Adrenal gland (tissue), 12 donors: ENCODE measurements around the gene HIPK4. TPM values are rescaled to one million over a fixed set of nuclear protein-coding genes. Genes with fewer than 3 reads are reported as not detected.

Experiments
- DNase-seq, 7 donors: peaks; one replicate each; pipeline ENCODE4 v3.0.0-alpha.2; 2019 to 2020
- H3K27ac ChIP-seq, 5 donors: fragments of 200-600 bp; sonication (generic) in 4 of 5; 1 replicate in 3 of 5; 2 replicates in 2 of 5; pipeline versions ENCODE4 v1.5.1 to v1.8.0; 2016 to 2020; ENCODE audit warnings: mild to moderate bottlenecking in 1 of 5
- H3K27me3 ChIP-seq: fragments of 200-600 bp; 2 replicates; pipeline ENCODE4 v1.8.0; 2021
- H3K36me3 ChIP-seq, 2 donors: fragments of 200-600 bp; replicated peaks in 1 of 2; 1 replicate in 1 of 2; 2 replicates in 1 of 2; pipeline versions ENCODE4 v1.5.1 to v1.8.0; 2018 to 2022
- H3K4me1 ChIP-seq, 2 donors: fragments of 200-600 bp; replicated peaks in 1 of 2; 1 replicate in 1 of 2; 2 replicates in 1 of 2; pipeline versions ENCODE4 v1.5.1 to v1.8.0; 2018 to 2021
- H3K4me3 ChIP-seq, 4 donors: fragments of 200-600 bp; sonication (generic) in 3 of 4; one replicate each; pipeline ENCODE4 v1.5.1; 2016 to 2018
- H3K9me3 ChIP-seq, 3 donors: fragments of 200-600 bp; sonication (generic) in 1 of 3; replicated peaks in 1 of 3; 1 replicate in 2 of 3; 2 replicates in 1 of 3; pipeline versions ENCODE4 v1.5.1 to v1.8.0; 2016 to 2021
- POLR2A ChIP-seq, 2 donors: fragments of 450-650 bp; IDR thresholded peaks; one replicate each; pipeline ENCODE4 v1.6.1; 2017; ENCODE audit warnings: antibody characterized with exemption in 2 of 2, mild to moderate bottlenecking in 2 of 2, moderate library complexity in 1 of 2
- WGBS, 4 donors: extraction: QIAGEN DNeasy Blood & Tissue Kit in 2 of 4; methylation state at CpG; one replicate each; pipeline versions ENCODE4 v1.1.5 to v1.1.7; 2013 to 2017; 5-methylcytosine and 5-hydroxymethylcytosine counted together
- intact Hi-C, 2 donors: fragments of 100-400 bp; cut with DNase I; formaldehyde crosslinking; loops; one replicate each; pipeline versions ENCODE4 v1.14.1 to v1.15.0; 2022 to 2023
- polyA plus RNA-seq, 3 donors: library from polyadenylated mRNA; stranded (reverse); fragments of 200-250 nt in 2 of 3; fragments of 350-450 nt in 1 of 3; fragmentation: Illumina TruSeq in 1 of 3; extraction: RNeasy Lipid Tissue Mini Kit (QIAGEN cat#74804) in 1 of 3; gene quantifications; one replicate each; pipeline ENCODE4 v1.2.3, GENCODE V29; 2013 to 2014
- total RNA-seq, 9 donors: library from RNA; depleted of rRNA in 4 of 9; stranded (reverse); fragments of >200 nt in 4 of 9; fragments of 120-200 nt in 1 of 9; fragmentation: NEBNext Ultra II Directional in 1 of 9; extraction: Animal tissue kit (Norgen Biotek cat#: 25700) in 1 of 9; gene quantifications; one replicate each; pipeline versions ENCODE4 v1.1.0 to v1.2.4, GENCODE V29; 2013 to 2023
- TF ChIP-seq, protein P1 (sequence below), 6 experiments: fragments of 450-650 bp in 4 of 6; fragments of 200-600 bp in 2 of 6; sonication (generic) in 1 of 6; IDR thresholded peaks; 1 replicate in 5 of 6; 2 replicates in 1 of 6; pipeline versions ENCODE4 v1.5.1 to v1.8.0; 2016 to 2021; ENCODE audit warnings: antibody characterized with exemption in 6 of 6, mild to moderate bottlenecking in 2 of 6, moderate library complexity in 1 of 6
- donor health status: healthy with polysubstance abuse.
- donor health status: Bipolar disorder and iron deficiency.
- donor health status: DM: yes; HTN: yes; CAD: no.
- donor health status: DM: no; HTN: no; CAD: no.
- donor health status: DM: no; HTN: no; CAD: no.
- donor health status: DM: yes; HTN: yes; CAD: no.

The HIPK4 gene
- total and polyA plus RNA-seq, 12 donors = 0.06 to 0.34 (median 0.20) TPM; not detected in 3

DNA sequence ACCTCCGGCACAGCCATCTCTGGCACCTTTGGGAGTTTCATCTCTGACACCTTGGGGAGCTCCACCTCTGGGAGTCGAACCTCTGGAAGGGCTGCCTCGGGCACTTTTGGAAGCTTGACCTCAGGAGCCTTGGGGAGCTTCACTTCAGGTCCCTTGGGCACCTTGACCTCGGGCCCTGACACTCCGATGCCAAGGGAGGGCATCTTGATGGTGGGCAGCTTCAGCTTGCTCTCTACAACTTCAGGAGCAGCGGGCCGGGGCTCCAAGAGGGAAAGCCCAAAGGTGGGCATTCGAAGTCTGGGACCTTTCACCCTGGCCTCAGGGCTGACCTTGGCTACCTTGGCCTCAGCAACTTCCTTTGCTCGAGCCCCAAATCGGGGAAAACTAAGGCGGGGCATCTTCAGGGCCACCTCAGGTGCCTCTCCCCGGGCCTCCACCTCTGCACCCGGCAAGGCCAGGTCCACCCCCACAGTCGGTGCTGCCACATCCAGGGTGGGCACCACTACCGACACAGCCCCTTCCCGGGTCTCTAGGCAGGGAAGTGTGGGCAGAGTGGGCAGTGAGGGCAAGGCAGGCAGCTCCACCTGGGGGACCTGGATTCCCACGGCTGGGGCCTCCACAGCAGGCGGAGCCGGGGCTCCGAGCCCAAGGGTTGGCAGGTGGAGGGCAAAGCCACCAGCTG lies 7.0 kb upstream of the HIPK4 start:
- WGBS, 4 donors = 87 to 88% (median 87%) methylated on average over 9 to 20 of the region's 20 CpGs; no CpG with 5 or more reads in 1 of the 4 donors
- Histone ChIP-seq H3K4me1 (peaks cover 0 to 14% of the 10 kb centered on the region in 2 donors), H3K36me3 (no peaks in the 10 kb centered on the region), H3K9me3 (no peaks in the 10 kb centered on the region), H3K27me3 (no peaks in the 10 kb centered on the region), H3K4me3 (no peak overlapping the region), H3K27ac (no peak overlapping the region)
- intact Hi-C loops = no loop called here
- DNase-seq = no peak
- TF ChIP-seq POLR2A (IDR thresholded peaks at IDR 0.05) = no peak

DNA sequence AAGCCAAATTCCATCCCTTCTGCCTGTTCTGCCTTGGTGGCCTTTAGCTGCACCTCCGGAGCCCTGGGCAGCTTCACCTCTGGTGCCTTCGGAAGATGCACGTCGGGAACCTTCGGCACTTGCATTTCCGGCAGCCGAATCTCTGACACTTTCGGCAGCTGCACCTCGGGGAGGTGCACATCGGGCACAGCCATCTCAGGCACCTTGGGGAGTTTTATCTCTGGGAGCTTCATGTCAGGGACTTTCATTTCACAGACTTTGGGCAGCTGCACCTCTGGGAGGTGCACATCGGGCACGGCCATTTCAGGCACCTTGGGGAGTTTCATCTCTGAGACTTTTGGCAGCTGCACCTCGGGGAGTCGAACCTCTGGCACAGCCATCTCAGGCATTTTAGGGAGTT lies 6.0 kb upstream of the HIPK4 start:
- 87 to 97% (median 92%) methylated on average over 10 to 14 of the region's 14 CpGs for WGBS, 4 donors
- Histone ChIP-seq H3K4me1 (peaks cover 0 to 14% of the 10 kb centered on the region in 2 donors), H3K36me3 (no peaks in the 10 kb centered on the region), H3K4me3 (no peak overlapping the region), H3K27me3 (no peaks in the 10 kb centered on the region), H3K9me3 (no peaks in the 10 kb centered on the region), H3K27ac (no peak overlapping the region)
- TF ChIP-seq, protein P1, sequence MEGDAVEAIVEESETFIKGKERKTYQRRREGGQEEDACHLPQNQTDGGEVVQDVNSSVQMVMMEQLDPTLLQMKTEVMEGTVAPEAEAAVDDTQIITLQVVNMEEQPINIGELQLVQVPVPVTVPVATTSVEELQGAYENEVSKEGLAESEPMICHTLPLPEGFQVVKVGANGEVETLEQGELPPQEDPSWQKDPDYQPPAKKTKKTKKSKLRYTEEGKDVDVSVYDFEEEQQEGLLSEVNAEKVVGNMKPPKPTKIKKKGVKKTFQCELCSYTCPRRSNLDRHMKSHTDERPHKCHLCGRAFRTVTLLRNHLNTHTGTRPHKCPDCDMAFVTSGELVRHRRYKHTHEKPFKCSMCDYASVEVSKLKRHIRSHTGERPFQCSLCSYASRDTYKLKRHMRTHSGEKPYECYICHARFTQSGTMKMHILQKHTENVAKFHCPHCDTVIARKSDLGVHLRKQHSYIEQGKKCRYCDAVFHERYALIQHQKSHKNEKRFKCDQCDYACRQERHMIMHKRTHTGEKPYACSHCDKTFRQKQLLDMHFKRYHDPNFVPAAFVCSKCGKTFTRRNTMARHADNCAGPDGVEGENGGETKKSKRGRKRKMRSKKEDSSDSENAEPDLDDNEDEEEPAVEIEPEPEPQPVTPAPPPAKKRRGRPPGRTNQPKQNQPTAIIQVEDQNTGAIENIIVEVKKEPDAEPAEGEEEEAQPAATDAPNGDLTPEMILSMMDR (IDR thresholded peaks at IDR 0.05) = no peak
- TF ChIP-seq POLR2A (IDR thresholded peaks at IDR 0.05) = no peak
- intact Hi-C loops = no loop called here
- no peak for DNase-seq

DNA sequence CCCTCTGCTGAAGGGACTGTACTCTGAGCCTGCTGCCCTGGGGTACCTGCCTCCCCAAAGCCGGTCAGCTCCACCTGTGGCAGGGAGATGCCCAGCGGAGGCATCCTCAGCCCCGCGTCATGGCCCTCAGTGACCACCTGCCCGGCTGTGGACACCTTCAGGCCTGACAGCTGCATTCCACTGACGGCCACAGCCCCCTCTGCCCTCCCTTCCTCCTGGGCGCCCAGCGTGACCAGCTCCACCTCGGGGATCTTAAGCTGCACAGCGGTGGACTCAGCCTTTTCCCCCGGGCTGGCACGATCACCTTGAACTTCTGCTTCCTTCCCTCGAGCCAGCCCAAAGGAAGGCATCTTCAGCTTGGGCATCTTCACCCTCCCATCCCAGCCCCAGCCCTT lies 4.8 kb upstream of the HIPK4 start:
- 70 to 84% (median 76%) methylated on average over 4 to 13 of the region's 13 CpGs for WGBS, 4 donors
- DNase-seq = no peak
- intact Hi-C loops = no loop called here
- Histone ChIP-seq H3K4me3 (no peak overlapping the region), H3K36me3 (no peaks in the 10 kb centered on the region), H3K27me3 (no peaks in the 10 kb centered on the region), H3K27ac (no peak overlapping the region), H3K9me3 (no peaks in the 10 kb centered on the region), H3K4me1 (peaks cover 0 to 8% of the 10 kb centered on the region in 2 donors)
- TF ChIP-seq POLR2A (IDR thresholded peaks at IDR 0.05) = no peak

DNA sequence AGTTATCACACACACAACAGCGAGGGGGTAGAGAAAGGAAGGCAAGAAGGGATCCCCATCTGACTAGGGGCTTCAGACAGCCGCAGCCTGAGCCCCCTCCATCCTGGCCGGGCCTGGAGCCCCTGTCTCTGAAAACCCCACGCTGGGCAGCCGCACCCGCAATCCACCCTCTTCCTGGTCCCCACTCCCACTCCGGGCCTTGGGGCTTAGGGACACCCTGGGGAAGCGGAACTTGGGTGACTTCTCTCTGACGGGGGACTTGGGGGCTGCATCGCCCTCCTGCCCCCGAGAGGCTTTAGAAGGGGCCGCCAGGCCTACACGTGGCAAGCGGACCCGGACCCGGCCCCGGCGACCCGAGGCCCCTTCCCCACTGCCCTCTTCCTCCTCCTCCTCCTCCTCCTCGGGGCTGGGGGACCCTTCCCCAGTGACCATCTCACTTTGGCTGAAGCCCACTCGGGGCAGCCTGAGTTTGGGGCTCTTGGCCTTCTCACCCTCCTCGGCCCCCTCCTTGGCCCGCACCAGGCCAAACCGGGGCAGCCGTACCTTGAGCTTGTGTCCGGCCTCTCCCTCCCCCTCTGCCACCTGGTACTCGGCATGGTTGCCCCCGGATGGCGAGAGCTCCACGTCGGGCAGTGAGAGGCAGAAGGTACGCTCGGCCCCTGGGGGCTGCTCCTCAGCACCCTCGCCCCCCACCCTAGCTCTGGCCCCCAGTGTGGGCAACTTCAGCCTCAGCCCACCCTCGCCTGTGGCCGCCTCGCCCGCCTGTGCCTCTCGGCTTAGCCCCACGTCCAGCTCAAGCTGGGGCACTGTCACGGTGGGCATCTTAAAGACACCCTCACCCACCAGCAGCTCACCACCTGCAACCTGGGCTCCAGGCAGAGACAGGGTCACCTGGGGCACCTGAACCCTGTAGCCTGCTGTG lies 4.2 kb upstream of the HIPK4 start:
- WGBS, 4 donors = 88 to 94% (median 93%) methylated on average over 23 to 41 of the region's 41 CpGs
- no peaks in the 10 kb centered on the region for H3K27me3 ChIP-seq
- H3K4me3 ChIP-seq = no peak overlapping the region
- no peaks in the 10 kb centered on the region for H3K9me3 ChIP-seq
- intact Hi-C loops = no loop called here
- no peaks in the 10 kb centered on the region for H3K36me3 ChIP-seq
- peaks cover 0 to 8% of the 10 kb centered on the region in 2 donors for H3K4me1 ChIP-seq
- TF ChIP-seq, protein P1 (IDR thresholded peaks at IDR 0.05) = no peak
- no peak for TF ChIP-seq POLR2A (IDR thresholded peaks at IDR 0.05)
- no peak overlapping the region for H3K27ac ChIP-seq
- DNase-seq = no peak

DNA sequence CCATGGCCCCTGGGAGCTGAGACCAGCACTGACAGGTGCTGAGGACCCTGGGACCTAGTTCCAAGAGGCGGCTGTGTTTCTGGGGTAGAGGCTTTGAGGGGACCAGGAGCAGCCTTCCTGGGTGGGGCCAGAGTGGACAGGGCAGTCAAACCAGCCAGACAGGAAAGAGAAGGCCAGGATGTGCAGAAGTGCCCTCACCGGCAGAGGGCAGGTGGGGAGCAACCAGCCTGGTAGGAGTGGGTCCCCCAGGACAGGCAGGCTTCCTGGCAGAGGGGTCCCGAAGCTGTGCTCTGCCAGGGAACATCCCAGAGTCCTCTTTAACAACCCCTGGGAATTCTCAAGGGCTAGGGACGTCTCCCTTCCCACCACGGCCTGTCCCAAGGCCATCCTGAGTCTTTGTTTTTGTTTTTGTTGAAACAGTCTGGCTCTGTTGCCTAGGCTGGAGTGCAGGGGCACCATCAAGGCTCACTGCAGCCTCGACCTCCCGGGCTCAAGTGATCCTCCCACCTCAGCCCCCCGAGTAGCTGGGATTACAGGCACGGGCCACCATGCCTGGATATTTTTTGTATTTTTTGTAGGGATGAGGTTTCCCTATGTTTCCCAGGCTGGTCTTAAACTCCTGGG lies 3.0 kb upstream of the HIPK4 start:
- H3K36me3 ChIP-seq = no peaks in the 10 kb centered on the region
- 24 to 40% (median 30%) methylated on average over 6 to 9 of the region's 9 CpGs for WGBS, 4 donors
- no peaks in the 10 kb centered on the region for H3K9me3 ChIP-seq
- peak in 2 of 7 donors; percentile 44 to 45 for DNase-seq
- H3K27ac ChIP-seq = peak overlapping the region in 3 of 5 donors; percentile 3 to 21 (median 10)
- TF ChIP-seq POLR2A (IDR thresholded peaks at IDR 0.05) = no peak
- TF ChIP-seq, protein P1 (IDR thresholded peaks at IDR 0.05) = peak in 5 of 6 experiments; percentile 16 to 50 (median 39)
- H3K27me3 ChIP-seq = no peaks in the 10 kb centered on the region
- intact Hi-C loops = no loop called here
- H3K4me3 ChIP-seq = no peak overlapping the region
- H3K4me1 ChIP-seq = peaks cover 7 to 8% of the 10 kb centered on the region in 2 donors
